Epithelial cell of proximal tubule (primary cell): ENCODE results near the gene ACTL7A. TPM values are rescaled to one million over a fixed set of nuclear protein-coding genes. Genes with fewer than 3 reads are reported as not detected.
"Not testable (repeated sequence)": the region's sequence is repeated elsewhere in the genome, so short reads cannot be mapped to it uniquely, and the experiment has no call there.

Experiments used
- DNase-seq: peaks from one replicate; pipeline ENCODE4 v3.0.0-alpha.2; 2011; ENCODE audit warnings: low read depth
- H3K4me3 ChIP-seq: 2 replicates; pipeline ENCODE4 v1.5.1; 2011; ENCODE audit warnings: low read depth, mild to moderate bottlenecking, low read length
- CTCF ChIP-seq: conservative IDR thresholded peaks from 2 replicates; pipeline ENCODE4 v1.5.1; 2012; ENCODE audit warnings: low read depth, mild to moderate bottlenecking, low read length
- total RNA-seq: library from RNA; depleted of rRNA; stranded (reverse); fragments of >200 nt; gene quantifications from 2 replicates; pipeline ENCODE4 v1.2.3, GENCODE V29; 2015

ACTL7A gene
- total RNA-seq, 1 donor from 2014 or later = not detected

GRCh38 chr9:108885643-108886348 lies 23.7 kb downstream of the ACTL7A start:
- peak; percentile 35 for DNase-seq
- H3K4me3 ChIP-seq = no peak overlapping the region
- no peak for TF ChIP-seq CTCF

GRCh38 chr9:108886594-108887271 lies 24.7 kb downstream of the ACTL7A start:
- DNase-seq, H3K4me3 ChIP-seq: not testable (repeated sequence)

- no peak for TF ChIP-seq CTCF
- no peak overlapping the region for H3K4me3 ChIP-seq
- DNase-seq = no peak
These were observed 27.6 kb downstream of the ACTL7A start for GRCh38 chr9:108889649-108890067.

- TF ChIP-seq CTCF = no peak
- H3K4me3 ChIP-seq = no peak overlapping the region
- no peak for DNase-seq
These were observed 32.3 kb downstream of the ACTL7A start for GRCh38 chr9:108894225-108894997.

- DNase-seq = no peak
These were observed 35.4 kb downstream of the ACTL7A start for GRCh38 chr9:108897324-108898096.

GRCh38 chr9:108899023-108899695 lies 37.1 kb downstream of the ACTL7A start:
- H3K4me3 ChIP-seq, DNase-seq: not testable (repeated sequence)

More at GRCh38 chr9:108897324-108898096, 35.4 kb downstream of the ACTL7A start:
- H3K4me3 ChIP-seq = no peak overlapping the region
- TF ChIP-seq CTCF = no peak

GRCh38 chr9:108900176-108900575 lies 38.1 kb downstream of the ACTL7A start:
- H3K4me3 ChIP-seq = no peak overlapping the region
- no peak for DNase-seq
- TF ChIP-seq CTCF = no peak
